Neural cell (in vitro differentiated cells): ENCODE results near the gene MYO1G. TPM values are rescaled to one million over a fixed set of nuclear protein-coding genes. Genes with fewer than 3 reads are reported as not detected.

ENCODE experiments used
- H2AFZ ChIP-seq: fragments of 200-600, 300-800 bp; sonication (generic), shearing (Covaris generic); 2 replicates; pipeline ENCODE4 v1.6.0; 2014; ENCODE audit warnings: low read depth, mild to moderate bottlenecking, antibody characterized with exemption, low read length, moderate library complexity
- H3F3A ChIP-seq: fragments of 200-600 bp; shearing (Covaris generic); 2 replicates; pipeline ENCODE4 v1.6.1; 2016; ENCODE audit warnings: mild to moderate bottlenecking, moderate library complexity, mixed read lengths, antibody characterized with exemption, low read length; ENCODE audit not compliant: insufficient read depth, poor library complexity, severe bottlenecking
- H3K27ac ChIP-seq: fragments of 200-600, 300-800 bp; sonication (generic), shearing (Covaris generic); 2 replicates; pipeline ENCODE4 v1.5.1; 2014; ENCODE audit warnings: mild to moderate bottlenecking, low read length, moderate library complexity
- H3K27me3 ChIP-seq: fragments of 300-800, 200-600 bp; sonication (generic), shearing (Covaris generic); 2 replicates; pipeline ENCODE4 v1.6.0; 2014; ENCODE audit warnings: mild to moderate bottlenecking, low read depth, low read length, moderate library complexity; ENCODE audit not compliant: insufficient read depth
- H3K36me3 ChIP-seq: fragments of 300-800, 200-600 bp; sonication (generic), shearing (Covaris generic); 2 replicates; pipeline ENCODE4 v1.5.1; 2014; ENCODE audit warnings: mild to moderate bottlenecking, antibody characterized with exemption, low read length, moderate library complexity; ENCODE audit not compliant: insufficient read depth
- H3K4me2 ChIP-seq: fragments of 300-800, 200-600 bp; sonication (generic), shearing (Covaris generic); 2 replicates; pipeline ENCODE4 v1.6.0; 2014; ENCODE audit warnings: mild to moderate bottlenecking, low read length
- H3K4me3 ChIP-seq: fragments of 300-800, 200-600 bp; sonication (generic), shearing (Covaris generic); 2 replicates; pipeline ENCODE4 v1.5.1; 2014; ENCODE audit warnings: mild to moderate bottlenecking, low read length, moderate library complexity
- H3K79me2 ChIP-seq: fragments of 200-600 bp; shearing (Covaris generic); replicated peaks from 2 replicates; pipeline ENCODE4 v1.6.0; 2014; ENCODE audit warnings: mild to moderate bottlenecking, low read length, moderate library complexity; ENCODE audit not compliant: insufficient read depth
- H3K9ac ChIP-seq: fragments of 300-800, 200-600 bp; sonication (generic), shearing (Covaris generic); 2 replicates; pipeline ENCODE4 v1.6.1; 2016; ENCODE audit warnings: mild to moderate bottlenecking, low read length, mixed read lengths
- H3K9me2 ChIP-seq: fragments of 200-600 bp; shearing (Covaris generic); 2 replicates; pipeline ENCODE4 v1.6.1; 2016; ENCODE audit warnings: mild to moderate bottlenecking, low read length, mixed read lengths; ENCODE audit not compliant: insufficient read depth
- H3K9me3 ChIP-seq: fragments of 200-600, 300-800 bp; sonication (generic), shearing (Covaris generic); 2 replicates; pipeline ENCODE4 v1.6.1; 2016; ENCODE audit warnings: mild to moderate bottlenecking, mixed run types, low read length, moderate library complexity, mixed read lengths
- H4K20me1 ChIP-seq: fragments of 200-600 bp; shearing (Covaris generic); 2 replicates; pipeline ENCODE4 v1.6.1; 2016; ENCODE audit warnings: mild to moderate bottlenecking, mixed run types; ENCODE audit not compliant: insufficient read depth
- EP300 ChIP-seq: fragments of 450-650 bp; conservative IDR thresholded peaks from 2 replicates; pipeline ENCODE4 v1.6.1; 2014; ENCODE audit warnings: antibody characterized with exemption, mild to moderate bottlenecking, moderate library complexity; ENCODE audit not compliant: poor library complexity, severe bottlenecking
- EZH2 ChIP-seq: fragments of 200-600, 300-800 bp; shearing (Covaris generic), sonication (generic); IDR thresholded peaks from 2 replicates; pipeline ENCODE4 v1.6.1; 2014; ENCODE audit warnings: antibody characterized with exemption, low read length, borderline replicate concordance, mild to moderate bottlenecking; ENCODE audit not compliant: insufficient read depth, poor library complexity, severe bottlenecking
- MXI1 ChIP-seq: fragments of 450-650 bp; conservative IDR thresholded peaks from 2 replicates; pipeline ENCODE4 v1.6.1; 2014; ENCODE audit warnings: antibody characterized with exemption, mild to moderate bottlenecking; ENCODE audit not compliant: poor library complexity, severe bottlenecking
- POLR2AphosphoS5 ChIP-seq: IDR thresholded peaks from 2 replicates; pipeline ENCODE4 v1.6.1; 2012
- RAD21 ChIP-seq: fragments of 450-650 bp; conservative IDR thresholded peaks from 2 replicates; pipeline ENCODE4 v1.6.1; 2014; ENCODE audit warnings: antibody characterized with exemption, mild to moderate bottlenecking, moderate library complexity
- SMC3 ChIP-seq: fragments of 450-650 bp; conservative IDR thresholded peaks from 2 replicates; pipeline ENCODE4 v1.6.1; 2014; ENCODE audit warnings: antibody characterized with exemption, mild to moderate bottlenecking, moderate library complexity; ENCODE audit not compliant: poor library complexity
- TAF1 ChIP-seq: IDR thresholded peaks from 2 replicates; pipeline ENCODE4 v1.6.1; 2012; ENCODE audit warnings: low read depth
- polyA plus RNA-seq: library from polyadenylated mRNA; depleted of rRNA; stranded (reverse); fragments of >200 nt; gene quantifications from 2 replicates; pipeline ENCODE4 v1.2.3, GENCODE V29; 2014
- TF ChIP-seq, protein P1 (sequence below): IDR thresholded peaks from 2 replicates; pipeline ENCODE4 v1.6.1; 2012; ENCODE audit warnings: borderline replicate concordance
- TF ChIP-seq, protein P2 (sequence below): fragments of 450-650 bp; IDR thresholded peaks from 2 replicates; pipeline ENCODE4 v1.5.1; 2014; ENCODE audit warnings: antibody characterized with exemption, mild to moderate bottlenecking, moderate library complexity; ENCODE audit not compliant: poor library complexity, severe bottlenecking

The MYO1G gene
- polyA plus RNA-seq, 1 donor from 2014 or later = 0.38 TPM

DNA sequence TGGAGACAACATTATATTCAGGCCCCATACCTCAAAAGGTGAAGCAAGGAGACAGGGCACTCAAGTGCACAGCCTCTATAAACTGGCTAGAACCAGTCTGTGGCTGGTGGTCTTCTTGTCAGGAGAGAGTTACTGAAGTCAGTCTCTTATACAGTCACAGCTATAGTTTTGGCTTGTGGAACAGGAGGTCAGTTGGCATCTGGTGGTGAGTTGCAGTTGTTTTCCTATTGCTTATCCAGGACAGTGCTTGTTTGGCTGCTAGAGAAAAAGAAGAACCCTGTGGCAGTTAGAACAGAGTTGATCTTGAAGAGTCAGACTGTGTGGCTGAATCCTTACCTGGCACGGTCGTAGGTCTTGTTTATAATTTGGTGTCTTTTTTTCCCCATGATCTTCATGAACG lies 38.4 kb upstream of the MYO1G start:
- no peaks in the 10 kb centered on the region for H3K36me3 ChIP-seq
- H3K9me3 ChIP-seq = no peaks in the 10 kb centered on the region
- no peak overlapping the region for H2AFZ ChIP-seq
- H3K9ac ChIP-seq = no peak overlapping the region
- no peaks in the 10 kb centered on the region for H3K9me2 ChIP-seq
- no peaks in the 10 kb centered on the region for H3K79me2 ChIP-seq
- no peak overlapping the region for H3K4me2 ChIP-seq
- no peak overlapping the region for H3K4me3 ChIP-seq
- no peak overlapping the region for H3K27ac ChIP-seq
- no peak for TF ChIP-seq RAD21
- TF ChIP-seq, protein P1, sequence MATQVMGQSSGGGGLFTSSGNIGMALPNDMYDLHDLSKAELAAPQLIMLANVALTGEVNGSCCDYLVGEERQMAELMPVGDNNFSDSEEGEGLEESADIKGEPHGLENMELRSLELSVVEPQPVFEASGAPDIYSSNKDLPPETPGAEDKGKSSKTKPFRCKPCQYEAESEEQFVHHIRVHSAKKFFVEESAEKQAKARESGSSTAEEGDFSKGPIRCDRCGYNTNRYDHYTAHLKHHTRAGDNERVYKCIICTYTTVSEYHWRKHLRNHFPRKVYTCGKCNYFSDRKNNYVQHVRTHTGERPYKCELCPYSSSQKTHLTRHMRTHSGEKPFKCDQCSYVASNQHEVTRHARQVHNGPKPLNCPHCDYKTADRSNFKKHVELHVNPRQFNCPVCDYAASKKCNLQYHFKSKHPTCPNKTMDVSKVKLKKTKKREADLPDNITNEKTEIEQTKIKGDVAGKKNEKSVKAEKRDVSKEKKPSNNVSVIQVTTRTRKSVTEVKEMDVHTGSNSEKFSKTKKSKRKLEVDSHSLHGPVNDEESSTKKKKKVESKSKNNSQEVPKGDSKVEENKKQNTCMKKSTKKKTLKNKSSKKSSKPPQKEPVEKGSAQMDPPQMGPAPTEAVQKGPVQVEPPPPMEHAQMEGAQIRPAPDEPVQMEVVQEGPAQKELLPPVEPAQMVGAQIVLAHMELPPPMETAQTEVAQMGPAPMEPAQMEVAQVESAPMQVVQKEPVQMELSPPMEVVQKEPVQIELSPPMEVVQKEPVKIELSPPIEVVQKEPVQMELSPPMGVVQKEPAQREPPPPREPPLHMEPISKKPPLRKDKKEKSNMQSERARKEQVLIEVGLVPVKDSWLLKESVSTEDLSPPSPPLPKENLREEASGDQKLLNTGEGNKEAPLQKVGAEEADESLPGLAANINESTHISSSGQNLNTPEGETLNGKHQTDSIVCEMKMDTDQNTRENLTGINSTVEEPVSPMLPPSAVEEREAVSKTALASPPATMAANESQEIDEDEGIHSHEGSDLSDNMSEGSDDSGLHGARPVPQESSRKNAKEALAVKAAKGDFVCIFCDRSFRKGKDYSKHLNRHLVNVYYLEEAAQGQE = no peak
- no peaks in the 10 kb centered on the region for H3F3A ChIP-seq
- H3K27me3 ChIP-seq = no peaks in the 10 kb centered on the region
- no peaks in the 10 kb centered on the region for H4K20me1 ChIP-seq

DNA sequence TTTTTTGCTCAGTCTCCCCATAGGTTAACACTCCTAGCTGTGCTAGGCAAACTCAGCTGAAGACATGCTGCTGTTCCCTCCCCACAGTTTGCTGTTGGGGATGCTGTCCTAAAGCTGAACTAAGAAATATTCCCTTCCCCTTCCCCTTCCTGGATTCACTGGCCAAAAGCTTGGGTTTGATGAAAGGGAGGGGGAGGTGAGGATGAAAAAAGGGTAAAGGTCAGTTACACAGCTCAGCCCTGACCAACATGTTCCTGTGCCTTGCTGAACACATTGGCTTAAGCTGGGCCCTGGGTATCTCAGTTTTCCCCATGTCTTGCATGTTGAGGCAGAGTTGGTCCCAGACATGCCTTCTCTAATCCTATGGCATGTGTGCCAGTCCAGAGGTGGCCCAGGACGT lies 36.5 kb upstream of the MYO1G start:
- H3K79me2 ChIP-seq = no peaks in the 10 kb centered on the region
- no peaks in the 10 kb centered on the region for H3K27me3 ChIP-seq
- H2AFZ ChIP-seq = no peak overlapping the region
- TF ChIP-seq POLR2AphosphoS5 = no peak
- H3K27ac ChIP-seq = no peak overlapping the region
- H3K4me3 ChIP-seq = no peak overlapping the region
- H3K4me2 ChIP-seq = no peak overlapping the region
- no peak overlapping the region for H3K9ac ChIP-seq
- no peaks in the 10 kb centered on the region for H4K20me1 ChIP-seq
- H3F3A ChIP-seq = no peaks in the 10 kb centered on the region
- H3K9me2 ChIP-seq = no peaks in the 10 kb centered on the region
- H3K9me3 ChIP-seq = no peaks in the 10 kb centered on the region
- no peaks in the 10 kb centered on the region for H3K36me3 ChIP-seq

DNA sequence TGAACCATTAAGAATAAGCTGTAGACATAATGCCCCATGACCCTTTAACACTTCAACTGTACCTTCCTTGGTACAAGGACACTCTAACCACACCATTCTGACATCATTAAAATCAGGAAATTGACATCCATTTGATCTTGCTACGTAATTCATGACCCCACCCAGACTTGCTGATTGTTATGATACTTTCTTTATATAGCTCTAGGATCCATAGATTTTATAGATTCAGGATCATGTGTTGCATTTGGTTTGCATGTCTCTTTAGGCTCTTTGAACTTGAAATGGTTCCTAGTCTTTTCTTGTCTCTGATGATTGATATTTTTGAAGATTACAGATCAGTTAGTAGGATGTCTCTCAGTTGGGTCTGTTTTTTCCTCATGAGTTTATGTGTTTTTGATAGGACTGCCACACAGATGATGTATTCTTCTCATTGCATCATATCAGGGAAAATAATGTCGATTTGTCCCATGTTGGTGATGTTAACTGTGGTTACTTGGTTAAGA lies 34.7 kb upstream of the MYO1G start:
- Histone ChIP-seq H4K20me1 (no peaks in the 10 kb centered on the region), H3F3A (no peaks in the 10 kb centered on the region), H3K79me2 (no peaks in the 10 kb centered on the region)

More for the DNA sequence above, 34.7 kb upstream of the MYO1G start:
- H3K4me2 ChIP-seq = no peak overlapping the region
- TF ChIP-seq, protein P1 = no peak
- TF ChIP-seq MXI1 (no peak), EP300 (no peak), EZH2 (no peak), POLR2AphosphoS5 (no peak), TAF1 (no peak), SMC3 (no peak), RAD21 (no peak)
- TF ChIP-seq, protein P2, sequence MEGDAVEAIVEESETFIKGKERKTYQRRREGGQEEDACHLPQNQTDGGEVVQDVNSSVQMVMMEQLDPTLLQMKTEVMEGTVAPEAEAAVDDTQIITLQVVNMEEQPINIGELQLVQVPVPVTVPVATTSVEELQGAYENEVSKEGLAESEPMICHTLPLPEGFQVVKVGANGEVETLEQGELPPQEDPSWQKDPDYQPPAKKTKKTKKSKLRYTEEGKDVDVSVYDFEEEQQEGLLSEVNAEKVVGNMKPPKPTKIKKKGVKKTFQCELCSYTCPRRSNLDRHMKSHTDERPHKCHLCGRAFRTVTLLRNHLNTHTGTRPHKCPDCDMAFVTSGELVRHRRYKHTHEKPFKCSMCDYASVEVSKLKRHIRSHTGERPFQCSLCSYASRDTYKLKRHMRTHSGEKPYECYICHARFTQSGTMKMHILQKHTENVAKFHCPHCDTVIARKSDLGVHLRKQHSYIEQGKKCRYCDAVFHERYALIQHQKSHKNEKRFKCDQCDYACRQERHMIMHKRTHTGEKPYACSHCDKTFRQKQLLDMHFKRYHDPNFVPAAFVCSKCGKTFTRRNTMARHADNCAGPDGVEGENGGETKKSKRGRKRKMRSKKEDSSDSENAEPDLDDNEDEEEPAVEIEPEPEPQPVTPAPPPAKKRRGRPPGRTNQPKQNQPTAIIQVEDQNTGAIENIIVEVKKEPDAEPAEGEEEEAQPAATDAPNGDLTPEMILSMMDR = no peak
- no peak overlapping the region for H2AFZ ChIP-seq
- H3K27ac ChIP-seq = no peak overlapping the region
- H3K9me3 ChIP-seq = no peaks in the 10 kb centered on the region
- H3K9ac ChIP-seq = no peak overlapping the region
- no peak overlapping the region for H3K4me3 ChIP-seq
- no peaks in the 10 kb centered on the region for H3K36me3 ChIP-seq
- no peaks in the 10 kb centered on the region for H3K9me2 ChIP-seq
- H3K27me3 ChIP-seq = no peaks in the 10 kb centered on the region
